Hepatocyte (in vitro differentiated cells): ENCODE results near the gene PRDX5. TPM values are rescaled to one million over a fixed set of nuclear protein-coding genes. Genes with fewer than 3 reads are reported as not detected.
A peak's percentile ranks its signal among the peaks of the same experiment; 100 is the strongest.

Source experiments
- DNase-seq: peaks from one replicate; pipeline ENCODE4 v3.0.0-alpha.2; 2016; ENCODE audit warnings: low spot score
- H2AFZ ChIP-seq: fragments of 200-600 bp; sonication (generic); 2 replicates; pipeline ENCODE4 v1.6.0; 2016; ENCODE audit warnings: antibody characterized with exemption, mild to moderate bottlenecking
- H3K27ac ChIP-seq: fragments of 200-600 bp; sonication (generic); 2 replicates; pipeline ENCODE4 v1.5.1; 2016; ENCODE audit warnings: mild to moderate bottlenecking
- H3K27me3 ChIP-seq: fragments of 200-600 bp; sonication (generic); 2 replicates; pipeline ENCODE4 v1.6.1; 2016
- H3K36me3 ChIP-seq: fragments of 200-600 bp; sonication (generic); replicated peaks from 2 replicates; pipeline ENCODE4 v1.5.1; 2016; ENCODE audit warnings: low read depth; ENCODE audit not compliant: insufficient read depth
- H3K4me1 ChIP-seq: fragments of 200-600 bp; sonication (generic); 2 replicates; pipeline ENCODE4 v1.5.1; 2016; ENCODE audit warnings: mild to moderate bottlenecking, moderate library complexity; ENCODE audit not compliant: insufficient read depth
- H3K4me2 ChIP-seq: fragments of 200-600 bp; sonication (generic); 2 replicates; pipeline ENCODE4 v1.6.0; 2016
- H3K4me3 ChIP-seq: fragments of 200-600 bp; sonication (generic); 2 replicates; pipeline ENCODE4 v1.5.1; 2016; ENCODE audit warnings: mild to moderate bottlenecking
- H3K79me2 ChIP-seq: fragments of 200-600 bp; sonication (generic); 2 replicates; pipeline ENCODE4 v1.6.0; 2017; ENCODE audit warnings: mild to moderate bottlenecking
- H3K9me2 ChIP-seq: fragments of 200-600 bp; sonication (generic); replicated peaks from 2 replicates; pipeline ENCODE4 v1.6.0; 2017; ENCODE audit warnings: mild to moderate bottlenecking; ENCODE audit not compliant: insufficient read depth
- H3K9me3 ChIP-seq: fragments of 200-600 bp; sonication (generic); 2 replicates; pipeline ENCODE4 v1.5.1; 2016; ENCODE audit warnings: low read depth, mild to moderate bottlenecking
- H4K20me1 ChIP-seq: fragments of 200-600 bp; sonication (generic); 2 replicates; pipeline ENCODE4 v1.6.0; 2016; ENCODE audit warnings: mild to moderate bottlenecking; ENCODE audit not compliant: insufficient read depth, poor library complexity, severe bottlenecking
- CTCF ChIP-seq: fragments of 200-600 bp; sonication (generic); IDR thresholded peaks from 2 replicates; pipeline ENCODE4 v1.5.1; 2016; ENCODE audit warnings: antibody characterized with exemption, mild to moderate bottlenecking; ENCODE audit not compliant: poor library complexity
- EZH2 ChIP-seq: fragments of 200-600 bp; sonication (generic); IDR thresholded peaks from 2 replicates; pipeline ENCODE4 v1.6.1; 2016; ENCODE audit warnings: antibody characterized with exemption, mild to moderate bottlenecking, borderline replicate concordance
- EZH2phosphoT487 ChIP-seq: fragments of 200-600 bp; sonication (generic); IDR thresholded peaks from one replicate; pipeline ENCODE4 v1.6.1; 2018; ENCODE audit warnings: antibody characterized with exemption, mild to moderate bottlenecking, low read depth, moderate library complexity; ENCODE audit not compliant: unreplicated experiment, severe bottlenecking
- WGBS: methylation state at CpG from one replicate; pipeline ENCODE4 v1.1.6; 2016; ENCODE audit warnings: low lambda C conversion rate; ENCODE audit errors: missing lambda C conversion rate; 5-methylcytosine and 5-hydroxymethylcytosine counted together
- polyA plus RNA-seq: library from polyadenylated mRNA; unstranded; fragments of >200 nt; fragmentation: Nextera tagmentation; extraction: Ambion mirVana; gene quantifications from 2 replicates; pipeline ENCODE4 v1.2.1, GENCODE V29; 2016
- total RNA-seq: library from RNA; depleted of rRNA; stranded (reverse); fragments of >200 nt; gene quantifications from 2 replicates; pipeline ENCODE4 v1.2.3, GENCODE V29; 2014

The PRDX5 gene
- total and polyA plus RNA-seq, 2 experiments from 2014 or later, result 267 to 517 TPM

DNA sequence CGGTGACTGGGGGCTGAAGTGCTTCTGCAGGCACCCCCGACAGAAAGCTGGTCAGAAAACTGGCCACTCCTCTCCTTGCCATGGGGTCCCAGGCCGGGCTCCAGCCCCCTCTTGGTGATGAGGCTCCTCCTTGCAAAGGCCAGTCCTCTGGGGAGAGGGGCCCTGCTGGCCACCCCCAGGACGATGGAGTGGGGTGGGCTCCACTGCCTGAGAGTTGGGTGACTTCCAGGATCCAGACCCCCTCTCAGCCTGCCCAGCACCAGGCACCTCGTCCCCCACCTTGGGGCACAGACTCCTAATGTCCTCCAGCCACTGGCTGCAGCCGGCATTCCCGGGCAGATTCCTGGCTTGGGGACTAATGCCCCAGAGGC is 40.6 kb downstream of the PRDX5 start:
- Histone ChIP-seq H3K9me2 (no peaks in the 10 kb centered on the region), H3K27me3 (no peaks in the 10 kb centered on the region), H3K36me3 (no peaks in the 10 kb centered on the region), H3K27ac (peak overlapping the region; percentile 95), H2AFZ (peak overlapping the region; percentile 38), H4K20me1 (no peaks in the 10 kb centered on the region), H3K4me1 (peaks cover 33% of the 10 kb centered on the region), H3K4me3 (peak overlapping the region; percentile 88), H3K79me2 (peaks cover 13% of the 10 kb centered on the region), H3K9me3 (no peaks in the 10 kb centered on the region), H3K4me2 (peak overlapping the region; percentile 92)
- TF ChIP-seq CTCF (no peak), EZH2phosphoT487 (no peak), EZH2 (no peak)
- WGBS, result 35% methylated on average over 7 of the region's 7 CpGs
- DNase-seq, result no peak

- Histone ChIP-seq H3K9me3 (no peaks in the 10 kb centered on the region), H2AFZ (peak within 1 kb of the TSS; percentile 93), H3K27me3 (no peaks in the 10 kb centered on the region), H3K79me2 (peaks cover 13% of the 10 kb centered on the region), H3K4me3 (peak within 1 kb of the TSS; percentile 88), H4K20me1 (no peaks in the 10 kb centered on the region), H3K4me2 (peak within 1 kb of the TSS; percentile 92), H3K4me1 (peaks cover 33% of the 10 kb centered on the region), H3K36me3 (no peaks in the 10 kb centered on the region), H3K9me2 (no peaks in the 10 kb centered on the region), H3K27ac (peak within 1 kb of the TSS; percentile 95)
- peak; percentile 94 for DNase-seq
- WGBS, result 1% methylated on average over 37 of the region's 70 CpGs
- TF ChIP-seq EZH2 (no peak), CTCF (no peak), EZH2phosphoT487 (no peak)
These were observed 41.2 kb downstream of the PRDX5 start, which contains the start of gene RPS6KA4 for GRCh38 chr11:64358907-64359711. Gene RPS6KA4 (plus strand): TSS chr11:64359162. CDS start chr11:64359236, 74 bp downstream.

DNA sequence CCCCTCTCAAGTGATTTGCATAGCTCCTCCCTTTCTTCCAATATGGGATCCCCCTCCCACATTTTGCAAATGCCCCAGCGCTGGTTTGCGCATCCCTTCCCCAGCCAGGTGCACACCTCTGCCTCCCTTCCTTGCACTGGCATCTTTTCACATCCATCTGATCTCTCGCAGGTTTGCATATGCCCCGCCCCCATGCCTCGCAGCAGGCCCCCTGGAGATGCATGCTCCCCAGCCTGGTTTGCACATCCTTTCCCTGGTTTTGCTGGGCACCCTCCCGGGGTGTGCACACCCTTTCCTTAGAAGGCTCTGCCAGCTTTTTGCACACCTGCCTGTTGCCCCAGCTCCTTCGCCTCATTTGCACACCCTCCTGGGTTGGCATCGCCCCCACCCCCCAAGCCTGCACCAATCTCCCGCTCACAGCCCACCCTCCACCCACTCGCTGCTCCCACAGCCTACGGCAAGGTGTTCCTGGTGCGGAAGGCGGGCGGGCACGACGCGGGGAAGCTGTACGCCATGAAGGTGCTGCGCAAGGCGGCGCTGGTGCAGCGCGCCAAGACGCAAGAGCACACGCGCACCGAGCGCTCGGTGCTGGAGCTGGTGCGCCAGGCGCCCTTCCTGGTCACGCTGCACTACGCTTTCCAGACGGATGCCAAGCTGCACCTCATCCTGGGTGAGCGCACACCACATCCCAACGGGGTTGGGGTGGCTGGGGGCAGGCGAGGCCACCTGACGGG is 42.0 kb downstream of the PRDX5 start:
- peaks cover 33% of the 10 kb centered on the region for H3K4me1 ChIP-seq
- H3K27ac ChIP-seq, result no peak overlapping the region

More for the DNA sequence above, 42.0 kb downstream of the PRDX5 start:
- H4K20me1 ChIP-seq, result no peaks in the 10 kb centered on the region
- H3K36me3 ChIP-seq, result no peaks in the 10 kb centered on the region
- peak overlapping the region; percentile 88 for H3K4me3 ChIP-seq
- DNase-seq, result peak; percentile 11
- H3K27me3 ChIP-seq, result no peaks in the 10 kb centered on the region
- TF ChIP-seq EZH2phosphoT487, result no peak
- no peaks in the 10 kb centered on the region for H3K9me2 ChIP-seq
- peaks cover 13% of the 10 kb centered on the region for H3K79me2 ChIP-seq
- H2AFZ ChIP-seq, result peak overlapping the region; percentile 93
- peak overlapping the region; percentile 92 for H3K4me2 ChIP-seq
- WGBS, result 87% methylated on average over 30 of the region's 38 CpGs
- no peaks in the 10 kb centered on the region for H3K9me3 ChIP-seq
